Stimulated activated CD4-positive, alpha-beta T cell treated with anti-CD3 and anti-CD28 coated beads, Interleukin-4, amount 100 ng/mL, for 1 hour (primary cell): ENCODE results near the gene COL6A5.

Source experiments
- DNase-seq: peaks from one replicate; pipeline ENCODE4 v3.0.0-alpha.2; 2020

Gene COL6A5

GRCh38 chr3:130457671-130458070 is 112.2 kb downstream of the COL6A5 start:
- DNase-seq = no peak

GRCh38 chr3:130459944-130460343 is 114.5 kb downstream of the COL6A5 start:
- DNase-seq = no peak

- DNase-seq = no peak
These were observed 116.6 kb downstream of the COL6A5 start for GRCh38 chr3:130462089-130462488.

GRCh38 chr3:130463221-130463620 is 117.7 kb downstream of the COL6A5 start:
- DNase-seq = no peak

GRCh38 chr3:130465521-130465920 is 120.0 kb downstream of the COL6A5 start:
- no peak for DNase-seq

GRCh38 chr3:130468311-130468710 is 122.8 kb downstream of the COL6A5 start:
- DNase-seq = no peak

GRCh38 chr3:130470126-130470525 is 124.7 kb downstream of the COL6A5 start:
- DNase-seq = no peak

GRCh38 chr3:130473416-130473815 is 127.9 kb downstream of the COL6A5 start:
- no peak for DNase-seq

- no peak for DNase-seq
These were observed 135.3 kb downstream of the COL6A5 start for GRCh38 chr3:130480736-130481135.

GRCh38 chr3:130488288-130488687 is 142.8 kb downstream of the COL6A5 start:
- no peak for DNase-seq

- no peak for DNase-seq
These were observed 143.4 kb downstream of the COL6A5 start for GRCh38 chr3:130488769-130489450.

GRCh38 chr3:130490241-130490640 is 144.8 kb downstream of the COL6A5 start:
- no peak for DNase-seq

- DNase-seq = no peak
These were observed 146.0 kb downstream of the COL6A5 start for GRCh38 chr3:130491431-130491830.

GRCh38 chr3:130504701-130505100 is 159.2 kb downstream of the COL6A5 start:
- no peak for DNase-seq

- no peak for DNase-seq
These were observed 160.6 kb downstream of the COL6A5 start for GRCh38 chr3:130506031-130506430.

- no peak for DNase-seq
These were observed 162.3 kb downstream of the COL6A5 start for GRCh38 chr3:130507746-130508145.

GRCh38 chr3:130509008-130509407 is 163.5 kb downstream of the COL6A5 start:
- no peak for DNase-seq

GRCh38 chr3:130514681-130515080 is 169.2 kb downstream of the COL6A5 start:
- no peak for DNase-seq

- DNase-seq = no peak
These were observed 170.3 kb downstream of the COL6A5 start for GRCh38 chr3:130515755-130516154.

- no peak for DNase-seq
These were observed 171.4 kb downstream of the COL6A5 start, which contains the start of gene COL6A6 for GRCh38 chr3:130516645-130517512. Gene COL6A6 (plus strand): TSS chr3:130517177. CDS start chr3:130560365, 43,188 bp downstream.

GRCh38 chr3:130517602-130518001 is 172.1 kb downstream of the COL6A5 start:
- DNase-seq = no peak

GRCh38 chr3:130519754-130520153 is 174.3 kb downstream of the COL6A5 start:
- DNase-seq = no peak

GRCh38 chr3:130522399-130522798 is 176.9 kb downstream of the COL6A5 start:
- no peak for DNase-seq

GRCh38 chr3:130527426-130527825 is 182.0 kb downstream of the COL6A5 start:
- DNase-seq = no peak
